HL-60 (cell line): ENCODE measurements around the gene KRT81.

Experiments used
- GABPA ChIP-seq: IDR thresholded peaks from 2 replicates; pipeline ENCODE4 v1.6.1; 2012; ENCODE audit warnings: low read depth
- POLR2AphosphoS5 ChIP-seq: IDR thresholded peaks from 2 replicates; pipeline ENCODE4 v1.6.1; 2012; ENCODE audit warnings: low read depth
- SPI1 ChIP-seq: IDR thresholded peaks from 2 replicates; pipeline ENCODE4 v1.6.1; 2012; ENCODE audit warnings: low read depth, mild to moderate bottlenecking, borderline replicate concordance
- TF ChIP-seq, protein P1 (sequence below): IDR thresholded peaks from one replicate; pipeline ENCODE4 v1.5.1; 2011; ENCODE audit warnings: low read length, control low read depth, inconsistent platforms; ENCODE audit not compliant: insufficient read depth
- TF ChIP-seq, protein P2 (sequence below): IDR thresholded peaks from 2 replicates; pipeline ENCODE4 v1.6.1; 2012; ENCODE audit warnings: low read depth; ENCODE audit not compliant: insufficient replicate concordance

DNA sequence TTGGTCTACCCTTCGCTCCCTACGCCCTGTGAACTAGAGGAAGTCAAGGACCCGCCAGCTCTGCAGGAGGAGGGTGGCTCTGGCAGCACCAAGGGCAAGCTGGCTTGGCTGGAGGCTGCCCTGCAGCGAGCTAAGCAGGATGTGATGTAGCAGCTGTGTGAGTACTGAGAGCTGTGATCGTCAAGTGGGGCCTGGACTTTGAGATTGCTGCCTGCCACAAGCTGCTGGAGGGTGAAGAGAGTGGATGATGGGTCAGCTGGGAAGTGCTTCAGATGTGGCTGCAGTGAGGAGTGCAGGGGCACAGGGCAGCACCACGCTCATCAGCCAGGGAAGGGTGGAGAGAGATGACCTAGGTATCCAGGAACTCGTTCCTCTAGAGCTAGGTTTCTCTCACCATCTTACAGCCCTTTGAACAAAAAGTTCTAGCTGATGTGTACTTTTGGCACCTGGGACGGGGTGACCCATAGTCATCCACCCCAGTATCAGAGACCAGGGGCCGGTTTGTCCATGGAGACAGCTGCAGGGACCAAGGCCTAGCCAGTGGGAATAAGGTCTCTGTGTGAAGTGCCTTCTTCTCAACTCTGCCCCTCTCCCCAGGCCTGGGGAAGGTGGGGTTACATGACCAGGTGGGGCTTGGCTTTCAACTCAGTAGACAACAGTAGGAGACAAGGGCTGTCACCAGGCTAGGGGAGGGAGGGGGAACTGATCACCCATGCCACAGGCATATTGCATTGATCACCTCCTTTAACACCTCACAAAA lies 13.7 kb downstream of the KRT81 start:
- TF ChIP-seq, protein P1, sequence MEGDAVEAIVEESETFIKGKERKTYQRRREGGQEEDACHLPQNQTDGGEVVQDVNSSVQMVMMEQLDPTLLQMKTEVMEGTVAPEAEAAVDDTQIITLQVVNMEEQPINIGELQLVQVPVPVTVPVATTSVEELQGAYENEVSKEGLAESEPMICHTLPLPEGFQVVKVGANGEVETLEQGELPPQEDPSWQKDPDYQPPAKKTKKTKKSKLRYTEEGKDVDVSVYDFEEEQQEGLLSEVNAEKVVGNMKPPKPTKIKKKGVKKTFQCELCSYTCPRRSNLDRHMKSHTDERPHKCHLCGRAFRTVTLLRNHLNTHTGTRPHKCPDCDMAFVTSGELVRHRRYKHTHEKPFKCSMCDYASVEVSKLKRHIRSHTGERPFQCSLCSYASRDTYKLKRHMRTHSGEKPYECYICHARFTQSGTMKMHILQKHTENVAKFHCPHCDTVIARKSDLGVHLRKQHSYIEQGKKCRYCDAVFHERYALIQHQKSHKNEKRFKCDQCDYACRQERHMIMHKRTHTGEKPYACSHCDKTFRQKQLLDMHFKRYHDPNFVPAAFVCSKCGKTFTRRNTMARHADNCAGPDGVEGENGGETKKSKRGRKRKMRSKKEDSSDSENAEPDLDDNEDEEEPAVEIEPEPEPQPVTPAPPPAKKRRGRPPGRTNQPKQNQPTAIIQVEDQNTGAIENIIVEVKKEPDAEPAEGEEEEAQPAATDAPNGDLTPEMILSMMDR = no peak
- no peak for TF ChIP-seq POLR2AphosphoS5
- no peak for TF ChIP-seq GABPA
- TF ChIP-seq, protein P2, sequence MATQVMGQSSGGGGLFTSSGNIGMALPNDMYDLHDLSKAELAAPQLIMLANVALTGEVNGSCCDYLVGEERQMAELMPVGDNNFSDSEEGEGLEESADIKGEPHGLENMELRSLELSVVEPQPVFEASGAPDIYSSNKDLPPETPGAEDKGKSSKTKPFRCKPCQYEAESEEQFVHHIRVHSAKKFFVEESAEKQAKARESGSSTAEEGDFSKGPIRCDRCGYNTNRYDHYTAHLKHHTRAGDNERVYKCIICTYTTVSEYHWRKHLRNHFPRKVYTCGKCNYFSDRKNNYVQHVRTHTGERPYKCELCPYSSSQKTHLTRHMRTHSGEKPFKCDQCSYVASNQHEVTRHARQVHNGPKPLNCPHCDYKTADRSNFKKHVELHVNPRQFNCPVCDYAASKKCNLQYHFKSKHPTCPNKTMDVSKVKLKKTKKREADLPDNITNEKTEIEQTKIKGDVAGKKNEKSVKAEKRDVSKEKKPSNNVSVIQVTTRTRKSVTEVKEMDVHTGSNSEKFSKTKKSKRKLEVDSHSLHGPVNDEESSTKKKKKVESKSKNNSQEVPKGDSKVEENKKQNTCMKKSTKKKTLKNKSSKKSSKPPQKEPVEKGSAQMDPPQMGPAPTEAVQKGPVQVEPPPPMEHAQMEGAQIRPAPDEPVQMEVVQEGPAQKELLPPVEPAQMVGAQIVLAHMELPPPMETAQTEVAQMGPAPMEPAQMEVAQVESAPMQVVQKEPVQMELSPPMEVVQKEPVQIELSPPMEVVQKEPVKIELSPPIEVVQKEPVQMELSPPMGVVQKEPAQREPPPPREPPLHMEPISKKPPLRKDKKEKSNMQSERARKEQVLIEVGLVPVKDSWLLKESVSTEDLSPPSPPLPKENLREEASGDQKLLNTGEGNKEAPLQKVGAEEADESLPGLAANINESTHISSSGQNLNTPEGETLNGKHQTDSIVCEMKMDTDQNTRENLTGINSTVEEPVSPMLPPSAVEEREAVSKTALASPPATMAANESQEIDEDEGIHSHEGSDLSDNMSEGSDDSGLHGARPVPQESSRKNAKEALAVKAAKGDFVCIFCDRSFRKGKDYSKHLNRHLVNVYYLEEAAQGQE = no peak
- TF ChIP-seq SPI1 = no peak
